GM06990 (cell line): ENCODE measurements around the gene EZH1.

Experiments used
- DNase-seq: peaks from one replicate; pipeline ENCODE4 v3.0.0-alpha.2; 2011; ENCODE audit not compliant: insufficient read length; ENCODE audit errors: extremely low read depth
- H3K27me3 ChIP-seq: replicated peaks from 2 replicates; pipeline ENCODE4 v1.6.0; 2011; ENCODE audit warnings: low read length; ENCODE audit not compliant: control insufficient read depth, insufficient read depth
- H3K36me3 ChIP-seq: 2 replicates; pipeline ENCODE4 v1.5.1; 2011; ENCODE audit warnings: low read length; ENCODE audit not compliant: control insufficient read depth, insufficient read depth
- H3K4me3 ChIP-seq: replicated peaks from 2 replicates; pipeline ENCODE4 v1.5.1; 2011; ENCODE audit warnings: low read depth, mild to moderate bottlenecking, control low read depth, low read length
- CTCF ChIP-seq: IDR thresholded peaks from 2 replicates; pipeline ENCODE4 v1.5.1; 2011; ENCODE audit warnings: low read length, control low read depth, mild to moderate bottlenecking, inconsistent platforms; ENCODE audit not compliant: insufficient read depth, poor library complexity, severe bottlenecking

Gene EZH1

DNA sequence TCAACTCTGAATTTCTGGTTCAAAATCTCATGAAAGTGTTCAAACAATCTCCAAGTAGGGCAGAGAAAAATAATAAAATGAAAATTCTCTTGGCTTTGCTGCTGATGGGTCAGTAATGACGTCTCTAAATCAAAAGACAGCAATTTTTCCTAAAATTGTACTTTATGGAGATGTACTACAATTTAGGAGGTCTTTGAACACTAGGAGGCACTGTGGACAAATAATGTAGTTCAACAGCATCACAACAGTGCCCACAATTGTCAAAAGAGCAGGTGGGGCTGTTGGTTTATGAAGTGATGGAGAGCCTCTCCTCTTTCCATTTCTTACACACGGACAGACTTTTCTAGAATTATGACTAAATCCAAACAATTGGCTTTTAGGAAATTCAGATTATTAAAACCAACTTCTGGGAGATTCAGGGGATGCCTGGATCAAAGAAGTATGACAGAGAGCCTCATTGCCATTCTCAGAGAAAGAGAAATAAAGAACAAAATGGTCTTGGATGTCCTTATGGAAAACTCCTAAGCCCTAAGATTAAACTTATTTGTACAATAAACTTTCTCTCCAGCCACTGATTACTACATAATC, 23.8 kb downstream of the EZH1 start:
- no peaks in the 10 kb centered on the region for H3K27me3 ChIP-seq
- DNase-seq: no peak
- H3K4me3 ChIP-seq: no peak overlapping the region
- peak; percentile 68 for TF ChIP-seq CTCF
- peaks cover 18% of the 10 kb centered on the region for H3K36me3 ChIP-seq

- no peak for DNase-seq
- Histone ChIP-seq H3K36me3 (peaks cover 30% of the 10 kb centered on the region), H3K4me3 (no peak overlapping the region), H3K27me3 (no peaks in the 10 kb centered on the region)
- TF ChIP-seq CTCF: no peak
Observed at GRCh38 chr17:42709561-42709960, 35.3 kb downstream of the EZH1 start.

- TF ChIP-seq CTCF: no peak
- H3K4me3 ChIP-seq: no peak overlapping the region
- no peak for DNase-seq
- H3K36me3 ChIP-seq: peaks cover 31% of the 10 kb centered on the region
- no peaks in the 10 kb centered on the region for H3K27me3 ChIP-seq
Observed at GRCh38 chr17:42708588-42708987, 36.3 kb downstream of the EZH1 start.

- Histone ChIP-seq H3K4me3 (no peak overlapping the region), H3K36me3 (peaks cover 32% of the 10 kb centered on the region), H3K27me3 (no peaks in the 10 kb centered on the region)
- TF ChIP-seq CTCF: no peak
- DNase-seq: no peak
Observed at GRCh38 chr17:42706732-42707131, 38.1 kb downstream of the EZH1 start.

DNA sequence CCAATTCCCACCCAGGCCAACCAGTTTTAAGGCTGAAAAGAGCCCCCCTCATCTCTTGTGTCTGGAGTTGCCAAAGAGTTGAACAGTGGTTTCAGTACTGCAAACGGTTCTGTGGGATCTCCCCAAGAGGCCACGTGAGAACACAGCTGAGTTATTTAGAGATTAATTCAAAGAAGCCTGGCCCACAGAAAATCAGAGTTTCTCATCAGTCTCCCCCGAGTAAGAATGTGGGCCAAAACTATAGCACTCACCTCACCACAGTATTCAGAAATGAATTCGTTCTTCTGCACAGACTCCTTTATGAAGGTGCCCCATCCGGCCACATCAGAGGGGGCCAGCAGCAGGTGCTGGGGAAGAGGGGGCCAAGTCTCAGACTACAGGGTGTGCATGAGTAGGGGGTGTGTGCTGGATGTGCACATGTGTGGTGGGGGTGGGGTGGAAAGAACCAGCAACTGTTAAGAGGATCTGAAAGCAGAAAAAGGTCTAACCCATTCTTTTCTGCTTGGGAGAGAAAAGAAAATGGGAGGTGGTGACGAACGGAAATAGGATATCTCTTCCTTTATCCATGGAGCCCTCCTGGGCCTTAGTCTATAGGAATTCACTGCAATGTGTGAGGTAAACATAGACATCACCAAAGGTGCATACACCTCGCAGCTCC, 39.9 kb downstream of the EZH1 start:
- DNase-seq: peak; percentile 85
- no peak overlapping the region for H3K4me3 ChIP-seq
- no peaks in the 10 kb centered on the region for H3K27me3 ChIP-seq
- TF ChIP-seq CTCF: no peak
- H3K36me3 ChIP-seq: peaks cover 35% of the 10 kb centered on the region
